PC-9 (cell line): ENCODE measurements around the gene JMJD1C. TPM values are rescaled to one million over a fixed set of nuclear protein-coding genes. Genes with fewer than 3 reads are reported as not detected.
A peak's percentile ranks its signal among the peaks of the same experiment; 100 is the strongest.

Experiments used
- BruUV-seq: library from RNA; stranded (reverse); fragments of 400-500 nt; replicated peaks from 2 replicates; lab custom pipeline; 2021; lab: Mats Ljungman, UMichigan
- CTCF ChIA-PET: fragments of 300-600 bp; sonication (Branson Sonifier 250); formaldehyde crosslinking; loops from one replicate; lab custom pipeline; 2022; ENCODE audit warnings: antibody characterized with exemption; lab: Charles Lee
- POLR2A ChIA-PET: fragments of 300-600 bp; sonication (Branson Sonifier 250); formaldehyde crosslinking; loops from one replicate; lab custom pipeline; 2022; ENCODE audit warnings: antibody characterized with exemption; ENCODE audit not compliant: unreplicated experiment; lab: Charles Lee
- DNase-seq, 2 experiments: peaks; one replicate each; pipeline versions ENCODE4 v3.0.0 to v3.0.0-alpha.2; 2015 to 2022; ENCODE audit warnings: mixed read lengths in 1 of 2
- H2AFZ ChIP-seq: fragments of 200-600 bp; sonication (generic); 2 replicates; pipeline ENCODE4 v1.8.1; 2017; ENCODE audit warnings: antibody characterized with exemption
- H3F3A ChIP-seq: fragments of 200-600 bp; sonication (generic); 2 replicates; pipeline ENCODE4 v1.8.1; 2017; ENCODE audit warnings: antibody characterized with exemption, mild to moderate bottlenecking, low read depth; ENCODE audit not compliant: insufficient read depth
- H3K27ac ChIP-seq: fragments of 200-600 bp; sonication (generic); 2 replicates; pipeline ENCODE4 v1.6.1; 2016; ENCODE audit warnings: mixed run types
- H3K27me3 ChIP-seq: fragments of 200-600 bp; sonication (generic); 2 replicates; pipeline ENCODE4 v1.6.1; 2016; ENCODE audit warnings: low read depth, mixed run types; ENCODE audit not compliant: insufficient read depth
- H3K36me3 ChIP-seq: fragments of 200-600 bp; sonication (generic); 2 replicates; pipeline ENCODE4 v1.6.1; 2016; ENCODE audit warnings: low read depth, mixed run types
- H3K4me1 ChIP-seq: fragments of 200-600 bp; sonication (generic); replicated peaks from 2 replicates; pipeline ENCODE4 v1.6.1; 2016; ENCODE audit warnings: mixed run types; ENCODE audit not compliant: insufficient read depth
- H3K4me2 ChIP-seq: fragments of 200-600 bp; sonication (generic); 2 replicates; pipeline ENCODE4 v1.6.1; 2017; ENCODE audit warnings: mixed run types
- H3K4me3 ChIP-seq: fragments of 200-600 bp; sonication (generic); 2 replicates; pipeline ENCODE4 v1.6.1; 2016; ENCODE audit warnings: mixed run types
- H3K79me2 ChIP-seq: fragments of 200-600 bp; sonication (generic); 2 replicates; pipeline ENCODE4 v1.6.1; 2017; ENCODE audit warnings: low read depth, mixed run types
- H3K9me2 ChIP-seq: fragments of 200-600 bp; sonication (generic); 2 replicates; pipeline ENCODE4 v1.8.1; 2017; ENCODE audit warnings: mild to moderate bottlenecking; ENCODE audit not compliant: insufficient read depth
- H3K9me3 ChIP-seq: fragments of 200-600 bp; sonication (generic); 2 replicates; pipeline ENCODE4 v1.8.1; 2016; ENCODE audit warnings: low read depth; ENCODE audit not compliant: insufficient read depth
- H4K20me1 ChIP-seq: fragments of 200-600 bp; sonication (generic); 2 replicates; pipeline ENCODE4 v1.8.1; 2017; ENCODE audit not compliant: insufficient read depth
- EZH2 ChIP-seq: fragments of 200-600 bp; sonication (generic); IDR thresholded peaks from 2 replicates; pipeline ENCODE4 v1.8.0; 2017; ENCODE audit warnings: antibody characterized with exemption, low read depth
- intact Hi-C: fragments of 100-400 bp; cut with micrococcal nuclease; formaldehyde crosslinking; loops from one replicate; pipeline ENCODE4 v1.10.0; 2022; ENCODE audit not compliant: unreplicated experiment
- total RNA-seq: library from RNA; stranded (reverse); gene quantifications from 2 replicates; pipeline ENCODE4 v1.2.3, GENCODE V29; 2021
- TF ChIP-seq, protein P1 (sequence below): fragments of 200-600 bp; sonication (generic); conservative IDR thresholded peaks from 2 replicates; pipeline ENCODE4 v1.6.1; 2017; ENCODE audit warnings: mixed run types, antibody characterized with exemption, mild to moderate bottlenecking, moderate library complexity

Gene JMJD1C
- total RNA-seq, 1 experiment from 2014 or later = 78.7 TPM

DNA sequence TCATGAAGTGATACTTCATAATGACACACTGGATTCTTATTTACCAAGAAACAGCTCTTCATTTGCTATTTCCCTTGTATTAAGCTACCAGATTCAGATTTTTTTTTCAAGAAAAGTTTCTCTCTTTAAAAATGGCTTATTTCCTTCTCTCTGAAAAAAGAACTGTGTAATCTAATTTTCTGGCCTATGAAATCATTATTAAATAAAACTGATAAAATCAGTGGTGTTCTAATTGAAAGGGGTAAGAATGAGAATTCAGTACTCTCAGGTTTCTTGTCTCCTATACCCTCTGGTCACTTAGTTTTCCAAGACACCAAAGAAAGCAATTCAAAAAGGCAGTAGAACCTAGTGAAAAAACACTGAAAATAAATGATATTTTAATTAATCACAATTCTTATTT is 10.3 kb downstream of the JMJD1C start:
- Histone ChIP-seq H3K4me3 (no peak overlapping the region), H4K20me1 (0 out of 2 replicates have a peak, but pooled peaks cover 10% of the 10 kb centered on the region), H3K27me3 (no peaks in the 10 kb centered on the region), H3K9me2 (no peaks in the 10 kb centered on the region), H3K79me2 (peaks cover 74% of the 10 kb centered on the region), H3K36me3 (no peaks in the 10 kb centered on the region), H3K4me1 (no peaks in the 10 kb centered on the region), H3K27ac (0 out of 2 replicates have a peak overlapping the region, but pooled peaks have one; percentile 5), H3K9me3 (no peaks in the 10 kb centered on the region), H2AFZ (no peak overlapping the region), H3F3A (peaks cover 11% of the 10 kb centered on the region; the same call in 1 of the 2 replicates), H3K4me2 (no peak overlapping the region)
- TF ChIP-seq, protein P1, sequence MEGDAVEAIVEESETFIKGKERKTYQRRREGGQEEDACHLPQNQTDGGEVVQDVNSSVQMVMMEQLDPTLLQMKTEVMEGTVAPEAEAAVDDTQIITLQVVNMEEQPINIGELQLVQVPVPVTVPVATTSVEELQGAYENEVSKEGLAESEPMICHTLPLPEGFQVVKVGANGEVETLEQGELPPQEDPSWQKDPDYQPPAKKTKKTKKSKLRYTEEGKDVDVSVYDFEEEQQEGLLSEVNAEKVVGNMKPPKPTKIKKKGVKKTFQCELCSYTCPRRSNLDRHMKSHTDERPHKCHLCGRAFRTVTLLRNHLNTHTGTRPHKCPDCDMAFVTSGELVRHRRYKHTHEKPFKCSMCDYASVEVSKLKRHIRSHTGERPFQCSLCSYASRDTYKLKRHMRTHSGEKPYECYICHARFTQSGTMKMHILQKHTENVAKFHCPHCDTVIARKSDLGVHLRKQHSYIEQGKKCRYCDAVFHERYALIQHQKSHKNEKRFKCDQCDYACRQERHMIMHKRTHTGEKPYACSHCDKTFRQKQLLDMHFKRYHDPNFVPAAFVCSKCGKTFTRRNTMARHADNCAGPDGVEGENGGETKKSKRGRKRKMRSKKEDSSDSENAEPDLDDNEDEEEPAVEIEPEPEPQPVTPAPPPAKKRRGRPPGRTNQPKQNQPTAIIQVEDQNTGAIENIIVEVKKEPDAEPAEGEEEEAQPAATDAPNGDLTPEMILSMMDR = no peak
- no peak for TF ChIP-seq EZH2
- ChIA-PET CTCF (no interaction called here), POLR2A (no interaction called here)
- no TSS peak for BruUV-seq
- no peak for DNase-seq
- intact Hi-C loops = no loop called here

DNA sequence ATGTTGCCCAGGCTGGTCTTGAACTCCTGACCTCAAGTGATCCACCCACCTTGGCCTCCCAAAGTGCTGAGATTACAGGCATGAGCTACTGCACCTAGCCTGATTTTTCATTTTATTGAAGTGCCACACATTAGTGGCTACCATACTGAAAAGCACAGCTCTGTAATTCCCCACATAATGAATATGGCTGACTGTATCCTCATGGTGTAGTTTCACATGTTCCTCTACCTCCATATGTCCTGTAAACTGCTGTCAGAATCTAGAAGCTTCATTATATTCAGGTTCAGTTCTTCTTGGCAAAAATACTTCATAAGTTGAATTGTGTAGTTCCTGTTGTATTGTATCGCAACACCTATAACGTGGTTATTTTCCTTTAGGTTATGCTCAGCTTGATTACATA is 11.1 kb downstream of the JMJD1C start:
- POLR2A ChIA-PET = interaction anchor here (0.6 to 0.7 kb wide), 2 partner anchors 154 to 190 kb away, joined by 3 to 26 read pairs; no protein-coding TSS in a partner anchor
- BruUV-seq = no TSS peak
- CTCF ChIA-PET = no interaction called here

DNA sequence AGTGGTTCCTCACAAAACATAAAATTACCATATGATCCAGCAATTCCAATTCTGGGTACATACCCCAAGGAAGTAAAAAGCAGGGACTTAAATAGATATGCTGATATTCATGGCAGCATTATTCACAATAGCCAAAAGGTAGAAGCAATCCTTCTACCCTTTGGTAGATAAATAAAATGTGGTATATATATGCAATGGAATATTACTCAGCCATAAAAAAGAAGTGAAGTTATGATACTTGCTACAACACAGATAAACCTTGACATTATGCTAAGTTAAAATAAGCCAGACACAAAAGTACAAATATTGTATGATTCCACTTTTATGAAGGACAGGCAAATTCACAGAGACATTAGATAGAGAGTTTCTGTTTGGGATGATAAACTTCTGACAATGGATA is 13.3 kb downstream of the JMJD1C start:
- no peaks in the 10 kb centered on the region for H3K27me3 ChIP-seq
- peaks cover 71% of the 10 kb centered on the region for H3K79me2 ChIP-seq
- peaks cover 11% of the 10 kb centered on the region; the same call in 1 of the 2 replicates for H3F3A ChIP-seq
- H3K4me1 ChIP-seq = no peaks in the 10 kb centered on the region
- no peaks in the 10 kb centered on the region for H3K9me2 ChIP-seq
- POLR2A ChIA-PET = interaction anchor here (0.6 kb wide), 1 partner anchor 23 kb away, joined by 5 read pairs; no protein-coding TSS in a partner anchor
- DNase-seq = no peak
- H3K9me3 ChIP-seq = no peaks in the 10 kb centered on the region
- H3K4me2 ChIP-seq = no peak overlapping the region
- 0 out of 2 replicates have a peak, but pooled peaks cover 12% of the 10 kb centered on the region for H4K20me1 ChIP-seq
- intact Hi-C loops = no loop called here
- CTCF ChIA-PET = interaction anchor here (0.5 kb wide), 1 partner anchor 292 kb away, joined by 3 read pairs; no protein-coding TSS in a partner anchor
- no peak overlapping the region for H3K27ac ChIP-seq
- H2AFZ ChIP-seq = no peak overlapping the region
- H3K36me3 ChIP-seq = no peaks in the 10 kb centered on the region
- TF ChIP-seq, protein P1 = no peak
- TF ChIP-seq EZH2 = no peak
- no peak overlapping the region for H3K4me3 ChIP-seq
- no TSS peak for BruUV-seq

More for the DNA sequence above, 11.1 kb downstream of the JMJD1C start:
- H3K4me3 ChIP-seq = no peak overlapping the region
- H3F3A ChIP-seq = peaks cover 11% of the 10 kb centered on the region; the same call in 1 of the 2 replicates
- peaks cover 74% of the 10 kb centered on the region for H3K79me2 ChIP-seq
- intact Hi-C loops = no loop called here
- no peaks in the 10 kb centered on the region for H3K9me2 ChIP-seq
- no peak overlapping the region for H3K27ac ChIP-seq
- no peaks in the 10 kb centered on the region for H3K4me1 ChIP-seq
- no peak for DNase-seq
- 0 out of 2 replicates have a peak, but pooled peaks cover 12% of the 10 kb centered on the region for H4K20me1 ChIP-seq
- H3K9me3 ChIP-seq = no peaks in the 10 kb centered on the region
- H2AFZ ChIP-seq = no peak overlapping the region
- H3K4me2 ChIP-seq = no peak overlapping the region
- no peaks in the 10 kb centered on the region for H3K36me3 ChIP-seq
- H3K27me3 ChIP-seq = no peaks in the 10 kb centered on the region
- TF ChIP-seq, protein P1 = no peak
- TF ChIP-seq EZH2 = no peak
